HepG2 (cell line): Measurements from ENCODE around the gene GDF15. TPM values are rescaled to one million over a fixed set of nuclear protein-coding genes. Genes with fewer than 3 reads are reported as not detected.

ENCODE experiments used
- ATAC-seq: fragments of 200-7000 bp; cut with Tn5 transposase; 3 replicates; pipeline ENCODE4 v1.9.1; 2020; ENCODE audit warnings: mild to moderate bottlenecking, moderate library complexity
- BruUV-seq: library from RNA; stranded (reverse); fragments of 400-500 nt; replicated peaks from 2 replicates; lab custom pipeline; 2021; lab: Mats Ljungman, UMichigan
- CTCF ChIA-PET: fragments of 300-600 bp; formaldehyde crosslinking; extraction: SDS; loops from one replicate; lab custom pipeline; 2021; ENCODE audit warnings: low total read pairs, inconsistent platforms, low intra/inter-chr PET ratio; lab: Yijun Ruan, JAX
- POLR2A ChIA-PET: fragments of 350-600 bp; sonication (Branson Sonifier 250); formaldehyde crosslinking; loops from one replicate; lab custom pipeline; 2020; ENCODE audit warnings: antibody characterized with exemption, inconsistent platforms; lab: Yijun Ruan, JAX
- DNase-seq: peaks from one replicate; pipeline ENCODE4 v3.0.0-alpha.2; 2015; ENCODE audit warnings: low spot score
- FAIRE-seq: peaks from 3 replicates; lab custom pipeline; 2011; peaks lifted over from hg19 to GRCh38; lab: Jason Lieb, UNC
- H2AFZ ChIP-seq: one replicate; pipeline ENCODE4 v1.6.1; 2011; ENCODE audit warnings: low read length, inconsistent platforms
- H3K27ac ChIP-seq: fragments of 300-600 bp; 3 replicates; pipeline ENCODE4 v1.8.0; 2011; ENCODE audit warnings: mixed run types, mild to moderate bottlenecking, mixed read lengths, low read length, inconsistent platforms; ENCODE audit not compliant: insufficient read depth; ENCODE audit errors: extremely low read length
- H3K27me3 ChIP-seq, 2 experiments: fragments of 200-600 bp in 1 of 2; 2 replicates in 1 of 2; 3 replicates in 1 of 2; pipeline versions ENCODE4 v1.6.0 to v1.8.0; 2011; ENCODE audit warnings: low read length in 2 of 2, mild to moderate bottlenecking in 2 of 2, moderate library complexity in 2 of 2, inconsistent platforms in 1 of 2; ENCODE audit not compliant: insufficient read depth in 2 of 2, control insufficient read depth in 1 of 2
- H3K36me3 ChIP-seq, 2 experiments: fragments of 200-600 bp in 1 of 2; replicated peaks in 1 of 2; 2 replicates in 1 of 2; 3 replicates in 1 of 2; pipeline versions ENCODE4 v1.5.1 to v1.8.0; 2011; ENCODE audit warnings: low read length in 2 of 2, inconsistent platforms in 1 of 2; ENCODE audit not compliant: insufficient read depth in 2 of 2, control insufficient read depth in 1 of 2
- H3K4me1 ChIP-seq: 2 replicates; pipeline ENCODE4 v1.5.1; 2012; ENCODE audit warnings: low read length, inconsistent platforms; ENCODE audit not compliant: insufficient read depth
- H3K4me2 ChIP-seq: 2 replicates; pipeline ENCODE4 v1.6.0; 2011; ENCODE audit warnings: low read depth, low read length, inconsistent platforms
- H3K4me3 ChIP-seq, 3 experiments: fragments of 200-600 bp in 1 of 3; sonication (generic), shearing (Covaris generic) in 1 of 3; replicated peaks in 1 of 3; 2 replicates each; pipeline ENCODE4 v1.5.1; 2011 to 2016; ENCODE audit warnings: low read length in 3 of 3, inconsistent platforms in 2 of 3, low read depth in 2 of 3, mild to moderate bottlenecking in 2 of 3, control low read depth in 1 of 3, mixed read lengths in 1 of 3; ENCODE audit not compliant: insufficient read depth in 1 of 3
- H3K79me2 ChIP-seq: one replicate; pipeline ENCODE4 v1.6.1; 2011; ENCODE audit warnings: low read length, inconsistent platforms; ENCODE audit not compliant: insufficient read depth
- H3K9ac ChIP-seq: 2 replicates; pipeline ENCODE4 v1.6.0; 2011; ENCODE audit warnings: mild to moderate bottlenecking, low read depth, low read length, inconsistent platforms; ENCODE audit not compliant: insufficient read depth
- H3K9me3 ChIP-seq: 2 replicates; pipeline ENCODE4 v1.5.1; 2012; ENCODE audit warnings: mild to moderate bottlenecking, low read length
- H4K20me1 ChIP-seq: 2 replicates; pipeline ENCODE4 v1.6.0; 2011; ENCODE audit warnings: inconsistent platforms, mild to moderate bottlenecking, low read length, moderate library complexity; ENCODE audit not compliant: insufficient read depth
- CBX5 ChIP-seq: sonication (generic); formaldehyde crosslinking; IDR thresholded peaks from 2 replicates; pipeline ENCODE4 v1.4.0; 2020; ENCODE audit warnings: missing genetic modification reagents, borderline replicate concordance
- FLYWCH1 ChIP-seq: sonication (generic); formaldehyde crosslinking; IDR thresholded peaks from 2 replicates; pipeline ENCODE4 v1.8.1; 2023; ENCODE audit warnings: mild to moderate bottlenecking, missing genetic modification reagents
- HMG20A ChIP-seq: IDR thresholded peaks from 2 replicates; pipeline ENCODE4 v1.6.1; 2016; ENCODE audit warnings: borderline replicate concordance
- HNRNPK ChIP-seq: fragments of 200-400 bp; formaldehyde crosslinking; IDR thresholded peaks from 2 replicates; pipeline ENCODE4 v1.6.1; 2018; ENCODE audit warnings: low read length, low read depth, moderate library complexity, mild to moderate bottlenecking; ENCODE audit not compliant: poor library complexity, severe bottlenecking
- HNRNPUL1 ChIP-seq: fragments of 200-400 bp; formaldehyde crosslinking; IDR thresholded peaks from 2 replicates; pipeline ENCODE4 v1.6.1; 2017; ENCODE audit warnings: low read depth, mild to moderate bottlenecking, low read length, moderate library complexity
- KLF9 ChIP-seq: IDR thresholded peaks from 2 replicates; pipeline ENCODE4 v1.6.1; 2016; ENCODE audit warnings: low read depth
- NFYB ChIP-seq: sonication (generic); formaldehyde crosslinking; IDR thresholded peaks from 2 replicates; pipeline ENCODE4 v1.4.0; 2020; ENCODE audit warnings: missing genetic modification reagents
- RFX3 ChIP-seq: IDR thresholded peaks from 2 replicates; pipeline ENCODE4 v1.6.1; 2016; ENCODE audit warnings: missing biosample characterization, missing genetic modification reagents
- RFX5 ChIP-seq: IDR thresholded peaks from 2 replicates; pipeline ENCODE4 v1.6.1; 2011; ENCODE audit warnings: low read depth, low read length, improper control_type of control experiment
- RFXAP ChIP-seq: sonication (generic); formaldehyde crosslinking; IDR thresholded peaks from 2 replicates; pipeline ENCODE4 v1.4.0; 2020; ENCODE audit warnings: missing genetic modification reagents, borderline replicate concordance
- SOX13 ChIP-seq, 3 experiments: fragments of 450-650 bp in 1 of 3; sonication (generic) in 1 of 3; formaldehyde crosslinking in 1 of 3; IDR thresholded peaks in 2 of 3; conservative IDR thresholded peaks in 1 of 3; 2 replicates each; pipeline versions ENCODE4 v1.5.0 to v1.6.1; 2016 to 2020; ENCODE audit warnings: antibody characterized with exemption in 1 of 3, mild to moderate bottlenecking in 1 of 3, missing compliant biosample characterization in 1 of 3, missing genetic modification reagents in 1 of 3, moderate library complexity in 1 of 3
- XRCC5 ChIP-seq: fragments of 200-400 bp; formaldehyde crosslinking; optimal IDR thresholded peaks from 2 replicates; pipeline ENCODE3; 2017; ENCODE audit warnings: mild to moderate bottlenecking, low read length
- ZFP36 ChIP-seq: fragments of 150-350 bp; IDR thresholded peaks from 2 replicates; pipeline ENCODE4 v1.6.1; 2018; ENCODE audit warnings: borderline replicate concordance, low read length, low read depth; ENCODE audit not compliant: partially characterized antibody
- ZMYM3 ChIP-seq: sonication (generic); formaldehyde crosslinking; IDR thresholded peaks from 2 replicates; pipeline ENCODE4 v1.5.1; 2020; ENCODE audit warnings: mild to moderate bottlenecking, missing genetic modification reagents
- ZNF180 ChIP-seq: sonication (generic); formaldehyde crosslinking; IDR thresholded peaks from 2 replicates; pipeline ENCODE4 v1.4.0; 2020; ENCODE audit warnings: low read depth, missing genetic modification reagents, borderline replicate concordance
- ZNF3 ChIP-seq: IDR thresholded peaks from 2 replicates; pipeline ENCODE4 v1.7.0; 2017; ENCODE audit warnings: inconsistent platforms
- ZNF562 ChIP-seq: sonication (generic); formaldehyde crosslinking; IDR thresholded peaks from 2 replicates; pipeline ENCODE4 v1.8.0; 2022; ENCODE audit warnings: missing genetic modification reagents, borderline replicate concordance
- ZNF652 ChIP-seq: IDR thresholded peaks from 2 replicates; pipeline ENCODE4 v1.6.1; 2016; ENCODE audit warnings: low read depth, borderline replicate concordance
- ZNF678 ChIP-seq: sonication (generic); formaldehyde crosslinking; IDR thresholded peaks from 2 replicates; pipeline ENCODE4 v1.4.0; 2020; ENCODE audit warnings: mild to moderate bottlenecking, missing genetic modification reagents
- ZSCAN25 ChIP-seq: sonication (generic); formaldehyde crosslinking; IDR thresholded peaks from 2 replicates; pipeline ENCODE4 v1.8.0; 2022; ENCODE audit warnings: mild to moderate bottlenecking, missing genetic modification reagents
- WGBS: methylation state at CpG from one replicate; pipeline ENCODE4 v1.1.6; 2017; ENCODE audit warnings: low lambda C conversion rate; 5-methylcytosine and 5-hydroxymethylcytosine counted together
- in situ Hi-C: cut with HindIII; loops from 2 replicates; pipeline ENCODE4 v1.10.0; 2017; ENCODE audit warnings: low pct_unique_long_range_greater_than_20kb; ENCODE audit not compliant: extremely low pct_ligation_motif_present
- intact Hi-C: fragments of 100-400 bp; cut with micrococcal nuclease; formaldehyde crosslinking; loops from one replicate; pipeline ENCODE4 v1.10.0; 2022; ENCODE audit not compliant: unreplicated experiment
- polyA plus RNA-seq, 8 experiments: library from polyadenylated mRNA; depleted of rRNA in 3 of 8; stranded (reverse) in 7 of 8; unstranded in 1 of 8; fragments of >200 nt; fragmentation: Illumina TruSeq in 4 of 8; extraction: Trizol in 4 of 8; gene quantifications; 2 replicates each; pipeline versions ENCODE4 v1.2.1 to v1.2.3, GENCODE V29; 2011 to 2016; ENCODE audit warnings: low read depth in 4 of 8, missing spikeins in 1 of 8, mixed read lengths in 1 of 8; ENCODE audit not compliant: insufficient read depth in 1 of 8
- total RNA-seq, 5 experiments: library from RNA; depleted of rRNA; stranded (reverse); fragments of >200 nt; fragmentation: Illumina TruSeq; extraction: Trizol; gene quantifications; 2 replicates each; pipeline ENCODE4 v1.2.3, GENCODE V29; 2016; ENCODE audit warnings: low read depth in 1 of 5
- TF ChIP-seq, protein P1 (sequence below): IDR thresholded peaks from 2 replicates; pipeline ENCODE4 v1.6.1; 2016; ENCODE audit warnings: control low read depth

The GDF15 gene
- total and polyA plus RNA-seq, 2 of the 13 experiments (the other 11 are each of a cell fraction or from before 2014, with no cell fraction given) = 146 to 422 TPM

GRCh38 chr19:18397242-18398202 lies 11.6 kb downstream of the GDF15 start, which contains the start of gene LRRC25:
LRRC25 (minus strand) TSS chr19:18397622; CDS start chr19:18396963, 659 bp downstream.
- no peak within 1 kb of the TSS for H2AFZ ChIP-seq
- peaks cover 0 to 17% of the 10 kb centered on the region in 2 experiments; a peak in 4 of 5 replicates for H3K27me3 ChIP-seq
- no TSS peak for BruUV-seq
- H3K4me1 ChIP-seq = peaks cover 52% of the 10 kb centered on the region
- ATAC-seq (peak; percentile 30), DNase-seq (no peak)
- no peak within 1 kb of the TSS for H3K27ac ChIP-seq
- WGBS = 34% methylated on average over 21 of the region's 33 CpGs
- H3K79me2 ChIP-seq = no peaks in the 10 kb centered on the region
- CTCF ChIA-PET = no interaction called here
- POLR2A ChIA-PET = interaction anchor here (1.1 to 2.5 kb wide), 4 partner anchors 9 to 17 kb away, joined by 3 to 12 read pairs (median 8); partner anchors contain the start of gene GDF15
- no peaks in the 10 kb centered on the region for H4K20me1 ChIP-seq
- H3K9ac ChIP-seq = peak within 1 kb of the TSS; percentile 52
- peak within 1 kb of the TSS in 2 of 3 experiments; percentile 15 to 60; a peak in 4 of 6 replicates for H3K4me3 ChIP-seq
- in situ Hi-C loops = no loop called here
- H3K4me2 ChIP-seq = peak within 1 kb of the TSS; percentile 83
- TF ChIP-seq KLF9 = no peak
- no peak for TF ChIP-seq FLYWCH1
- no peak for TF ChIP-seq SOX13 (IDR thresholded peaks at IDR 0.05)
- TF ChIP-seq SOX13 (CRISPR knock-in tag; conservative IDR thresholded peaks at IDR 0.05 in 1 of 2, IDR thresholded peaks at IDR 0.05 in 1 of 2) = no peak
- TF ChIP-seq ZFP36 = peak; percentile 75
- no peak for TF ChIP-seq CBX5 (CRISPR knock-in tag)
- no peak for TF ChIP-seq HMG20A (CRISPR knock-in tag)
- no peak for TF ChIP-seq NFYB
- no peak for TF ChIP-seq ZNF180 (CRISPR knock-in tag)
- no peak for TF ChIP-seq HNRNPK
- no peak for TF ChIP-seq ZNF562 (CRISPR knock-in tag)
- TF ChIP-seq ZNF3 (CRISPR knock-in tag) = peak; percentile 93
- TF ChIP-seq ZMYM3 (CRISPR knock-in tag) = peak; percentile 24; the same call in 1 of the 2 replicates
- no peak for TF ChIP-seq ZNF678 (CRISPR knock-in tag)
- TF ChIP-seq ZNF652 = peak; percentile 71; the same call in 1 of the 2 replicates
- TF ChIP-seq, protein P1, sequence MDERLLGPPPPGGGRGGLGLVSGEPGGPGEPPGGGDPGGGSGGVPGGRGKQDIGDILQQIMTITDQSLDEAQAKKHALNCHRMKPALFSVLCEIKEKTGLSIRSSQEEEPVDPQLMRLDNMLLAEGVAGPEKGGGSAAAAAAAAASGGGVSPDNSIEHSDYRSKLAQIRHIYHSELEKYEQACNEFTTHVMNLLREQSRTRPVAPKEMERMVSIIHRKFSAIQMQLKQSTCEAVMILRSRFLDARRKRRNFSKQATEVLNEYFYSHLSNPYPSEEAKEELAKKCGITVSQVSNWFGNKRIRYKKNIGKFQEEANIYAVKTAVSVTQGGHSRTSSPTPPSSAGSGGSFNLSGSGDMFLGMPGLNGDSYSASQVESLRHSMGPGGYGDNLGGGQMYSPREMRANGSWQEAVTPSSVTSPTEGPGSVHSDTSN (CRISPR knock-in tag) = no peak
- TF ChIP-seq RFXAP (CRISPR knock-in tag) = no peak
- no peak for TF ChIP-seq ZSCAN25 (CRISPR knock-in tag)
- no peak for TF ChIP-seq HNRNPUL1
- peak; percentile 1 for TF ChIP-seq XRCC5
- no peak for TF ChIP-seq RFX5
- peak; percentile 71 for TF ChIP-seq RFX3 (CRISPR knock-in tag)
- TF ChIP-seq, all 625 proteins: peak for 6
- Histone ChIP-seq H3K9me3 (no peaks in the 10 kb centered on the region), H3K36me3 (no peaks in the 10 kb centered on the region)
- FAIRE-seq = no peak
- intact Hi-C loops = no loop called here
